Stimulated activated CD4-positive, alpha-beta T cell treated with anti-CD3 and anti-CD28 coated beads, Interleukin-2, amount 100 ng/mL, for 4 hours (primary cell): ENCODE results near the gene MYH7.

Experiments
- DNase-seq: peaks from one replicate; pipeline ENCODE4 v3.0.0-alpha.2; 2020; ENCODE audit warnings: low read depth

Gene MYH7

GRCh38 chr14:23366426-23366921, 69.0 kb downstream of the MYH7 start:
- DNase-seq: no peak

GRCh38 chr14:23365732-23366425, 69.6 kb downstream of the MYH7 start:
- DNase-seq: no peak

GRCh38 chr14:23365036-23365731, 70.3 kb downstream of the MYH7 start, which contains the start of gene EFS:
Gene EFS, minus strand, starts transcription at chr14:23365172. Its CDS starts 147 bp downstream, at chr14:23365025.
- DNase-seq: no peak

GRCh38 chr14:23364164-23365035, 71.1 kb downstream of the MYH7 start:
- DNase-seq: no peak
